GM12892 (cell line): ENCODE data around the gene CRYAB.

ENCODE experiments used
- POLR2A ChIP-seq: IDR thresholded peaks from 2 replicates; pipeline ENCODE4 v1.6.1; 2011; ENCODE audit warnings: low read depth, low read length, control low read depth
- POLR2AphosphoS5 ChIP-seq: IDR thresholded peaks from 2 replicates; pipeline ENCODE4 v1.6.1; 2011; ENCODE audit warnings: low read depth, low read length, control low read depth
- TAF1 ChIP-seq: IDR thresholded peaks from 2 replicates; pipeline ENCODE4 v1.6.1; 2011; ENCODE audit warnings: low read depth, mild to moderate bottlenecking, control low read depth, low read length, borderline replicate concordance

DNA sequence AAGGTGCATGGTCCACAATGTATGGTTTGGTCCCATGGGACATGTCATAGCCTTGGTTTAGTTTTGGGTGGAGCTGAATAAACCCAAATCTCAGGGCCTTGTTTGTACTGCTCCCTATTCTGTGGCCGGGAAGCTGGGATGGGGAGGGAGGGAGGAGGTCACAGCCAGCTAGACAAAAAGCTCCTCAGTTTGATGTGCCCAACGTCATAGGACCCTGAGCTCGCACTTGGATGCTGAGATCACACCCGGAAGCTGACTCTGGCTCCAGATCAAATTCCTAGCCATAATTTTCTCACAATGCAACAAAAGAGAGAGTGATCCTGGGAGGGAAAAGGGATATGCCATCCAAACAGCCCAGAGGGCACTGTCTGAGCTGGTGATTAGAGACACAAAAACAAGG, 2.4 kb upstream of the CRYAB start:
- TF ChIP-seq POLR2A (no peak), POLR2AphosphoS5 (no peak), TAF1 (no peak)
